Measurements from ENCODE around the gene AGTR1. TPM values are rescaled to one million over a fixed set of nuclear protein-coding genes. Genes with fewer than 3 reads are reported as not detected.

The AGTR1 gene
- total RNA-seq, 2 donors from 2014 or later, result 3.3 to 13.0 TPM

DNA sequence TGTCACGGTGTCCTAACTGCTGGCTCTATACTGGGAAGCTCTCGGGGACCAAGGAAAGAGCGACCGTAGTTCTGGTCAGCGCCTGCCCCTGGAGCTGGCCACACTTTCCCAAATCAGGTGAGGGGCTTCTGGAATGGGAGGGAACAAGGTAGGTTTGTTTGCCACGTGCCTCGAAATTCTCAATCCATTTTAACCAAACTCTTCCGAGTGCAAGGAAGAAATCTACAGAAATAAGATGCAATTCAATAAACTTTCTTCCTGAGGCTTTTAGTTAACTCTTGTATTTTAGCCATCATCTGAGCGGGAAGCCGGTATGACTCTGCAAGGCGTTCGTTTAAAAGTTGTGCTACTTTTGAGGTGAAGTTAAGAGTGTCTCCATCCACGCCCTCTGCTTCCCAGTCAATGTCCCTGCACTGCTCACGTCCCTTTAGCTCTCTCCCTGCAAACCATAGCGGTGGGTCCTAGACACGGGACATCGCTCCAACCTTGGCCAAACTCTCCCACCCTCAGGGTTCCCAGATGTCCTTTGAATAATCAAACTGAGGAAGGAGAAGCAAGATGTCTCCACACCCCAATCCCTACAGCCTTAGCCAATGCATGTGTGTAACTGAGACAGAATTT lies 597 bp downstream of the AGTR1 start:
- 44% methylated on average over 17 of the region's 17 CpGs for WGBS
- Histone ChIP-seq H3K4me3 (peak overlapping the region; percentile 46), H3K27me3 (replicated peaks; ENCODE audit: insufficient read depth) (no peaks in the 10 kb centered on the region), H3K9me3 (no peaks in the 10 kb centered on the region), H3K27ac (peak overlapping the region in 1 of 2 donors; percentile 9), H3K4me1 (replicated peaks) (no peaks in the 10 kb centered on the region), H3K36me3 (no peaks in the 10 kb centered on the region)
- TF ChIP-seq, protein P1, sequence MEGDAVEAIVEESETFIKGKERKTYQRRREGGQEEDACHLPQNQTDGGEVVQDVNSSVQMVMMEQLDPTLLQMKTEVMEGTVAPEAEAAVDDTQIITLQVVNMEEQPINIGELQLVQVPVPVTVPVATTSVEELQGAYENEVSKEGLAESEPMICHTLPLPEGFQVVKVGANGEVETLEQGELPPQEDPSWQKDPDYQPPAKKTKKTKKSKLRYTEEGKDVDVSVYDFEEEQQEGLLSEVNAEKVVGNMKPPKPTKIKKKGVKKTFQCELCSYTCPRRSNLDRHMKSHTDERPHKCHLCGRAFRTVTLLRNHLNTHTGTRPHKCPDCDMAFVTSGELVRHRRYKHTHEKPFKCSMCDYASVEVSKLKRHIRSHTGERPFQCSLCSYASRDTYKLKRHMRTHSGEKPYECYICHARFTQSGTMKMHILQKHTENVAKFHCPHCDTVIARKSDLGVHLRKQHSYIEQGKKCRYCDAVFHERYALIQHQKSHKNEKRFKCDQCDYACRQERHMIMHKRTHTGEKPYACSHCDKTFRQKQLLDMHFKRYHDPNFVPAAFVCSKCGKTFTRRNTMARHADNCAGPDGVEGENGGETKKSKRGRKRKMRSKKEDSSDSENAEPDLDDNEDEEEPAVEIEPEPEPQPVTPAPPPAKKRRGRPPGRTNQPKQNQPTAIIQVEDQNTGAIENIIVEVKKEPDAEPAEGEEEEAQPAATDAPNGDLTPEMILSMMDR (IDR thresholded peaks at IDR 0.05), result no peak
- TF ChIP-seq POLR2A (IDR thresholded peaks at IDR 0.05), result no peak
- TF ChIP-seq POLR2AphosphoS5 (IDR thresholded peaks at IDR 0.05), result no peak
- intact Hi-C loops (cut with DNase I), result no loop called here
- DNase-seq (ENCODE audit: low spot score), result no peak

- H3K9me3 ChIP-seq, result no peaks in the 10 kb centered on the region
- DNase-seq (ENCODE audit: low spot score), result no peak
- H3K27ac ChIP-seq, result no peak overlapping the region
- no peak for TF ChIP-seq POLR2AphosphoS5 (IDR thresholded peaks at IDR 0.05)
- TF ChIP-seq, protein P1 (IDR thresholded peaks at IDR 0.05), result no peak
- TF ChIP-seq POLR2A (IDR thresholded peaks at IDR 0.05), result no peak
- no peaks in the 10 kb centered on the region for H3K4me1 ChIP-seq (replicated peaks)
- intact Hi-C loops (cut with DNase I), result no loop called here
- H3K27me3 ChIP-seq (replicated peaks; ENCODE audit: insufficient read depth), result no peaks in the 10 kb centered on the region
- no peak overlapping the region for H3K4me3 ChIP-seq
- H3K36me3 ChIP-seq, result no peaks in the 10 kb centered on the region
Observed at GRCh38 chr3:148705314-148705713, 7.6 kb downstream of the AGTR1 start.

- Histone ChIP-seq H3K9me3 (no peaks in the 10 kb centered on the region), H3K36me3 (no peaks in the 10 kb centered on the region), H3K4me3 (no peak overlapping the region), H3K4me1 (replicated peaks) (no peaks in the 10 kb centered on the region), H3K27ac (no peak overlapping the region), H3K27me3 (replicated peaks; ENCODE audit: insufficient read depth) (no peaks in the 10 kb centered on the region)
- intact Hi-C loops (cut with DNase I), result no loop called here
- no peak for DNase-seq (ENCODE audit: low spot score)
- 70% methylated on average over 5 of the region's 5 CpGs for WGBS
- TF ChIP-seq, protein P1 (IDR thresholded peaks at IDR 0.05), result no peak
- TF ChIP-seq POLR2A (IDR thresholded peaks at IDR 0.05), result no peak
- TF ChIP-seq POLR2AphosphoS5 (IDR thresholded peaks at IDR 0.05), result no peak
Observed at GRCh38 chr3:148707601-148708380, 10.1 kb downstream of the AGTR1 start.

- no peaks in the 10 kb centered on the region for H3K9me3 ChIP-seq
- H3K4me3 ChIP-seq, result no peak overlapping the region
- no peaks in the 10 kb centered on the region for H3K27me3 ChIP-seq (replicated peaks; ENCODE audit: insufficient read depth)
- TF ChIP-seq POLR2A (IDR thresholded peaks at IDR 0.05), result no peak
- TF ChIP-seq POLR2AphosphoS5 (IDR thresholded peaks at IDR 0.05), result no peak
- TF ChIP-seq, protein P1 (IDR thresholded peaks at IDR 0.05), result no peak
- no peak overlapping the region for H3K27ac ChIP-seq
- H3K4me1 ChIP-seq (replicated peaks), result no peaks in the 10 kb centered on the region
- 88% methylated on average over 5 of the region's 5 CpGs for WGBS
- intact Hi-C loops (cut with DNase I), result no loop called here
- no peak for DNase-seq (ENCODE audit: low spot score)
- no peaks in the 10 kb centered on the region for H3K36me3 ChIP-seq
Observed at GRCh38 chr3:148708409-148708808, 10.7 kb downstream of the AGTR1 start.

All from prostate gland (tissue), 2 donors.